Cardiac muscle cell (in vitro differentiated cells and primary cell): ENCODE data around the gene TOE1. TPM values are rescaled to one million over a fixed set of nuclear protein-coding genes. Genes with fewer than 3 reads are reported as not detected.

Experiments used
- DNase-seq, 2 donors: peaks; one replicate each; pipeline versions ENCODE4 v3.0.0 to v3.0.0-alpha.2; 2010 to 2017; ENCODE audit warnings: low read depth in 1 of 2, low spot score in 1 of 2
- H3K27ac ChIP-seq: fragments of 200-600 bp; sonication (generic); 2 replicates; pipeline ENCODE4 v1.5.1; 2016
- H3K27me3 ChIP-seq: fragments of 200-600 bp; sonication (generic); 2 replicates; pipeline ENCODE4 v1.6.0; 2016; ENCODE audit warnings: control low read depth
- H3K36me3 ChIP-seq: fragments of 200-600 bp; sonication (generic); 2 replicates; pipeline ENCODE4 v1.5.1; 2016; ENCODE audit warnings: control low read depth
- H3K4me1 ChIP-seq: fragments of 200-600 bp; sonication (generic); 2 replicates; pipeline ENCODE4 v1.8.1; 2017; ENCODE audit warnings: low read depth, mild to moderate bottlenecking, mixed run types
- H3K4me3 ChIP-seq: fragments of 200-600 bp; sonication (generic); 2 replicates; pipeline ENCODE4 v1.5.1; 2016; ENCODE audit warnings: mild to moderate bottlenecking
- H3K9me3 ChIP-seq: fragments of 200-600 bp; sonication (generic); 2 replicates; pipeline ENCODE4 v1.5.1; 2017; ENCODE audit warnings: low read depth, mild to moderate bottlenecking, control low read depth
- polyA plus RNA-seq: library from polyadenylated mRNA; unstranded; fragments of >200 nt; fragmentation: Nextera tagmentation; extraction: Ambion mirVana; gene quantifications from 2 replicates; pipeline ENCODE4 v1.2.1, GENCODE V29; 2016
- total RNA-seq: library from RNA; depleted of rRNA; stranded (reverse); fragments of >200 nt; gene quantifications from 2 replicates; pipeline ENCODE4 v1.2.3, GENCODE V29; 2016
- TF ChIP-seq, protein P1 (sequence below): IDR thresholded peaks from 2 replicates; pipeline ENCODE4 v1.5.1; 2012; ENCODE audit warnings: low read depth, mild to moderate bottlenecking, low read length

The TOE1 gene
- total and polyA plus RNA-seq, 2 experiments from 2014 or later, result 9.1 to 13.4 TPM

DNA sequence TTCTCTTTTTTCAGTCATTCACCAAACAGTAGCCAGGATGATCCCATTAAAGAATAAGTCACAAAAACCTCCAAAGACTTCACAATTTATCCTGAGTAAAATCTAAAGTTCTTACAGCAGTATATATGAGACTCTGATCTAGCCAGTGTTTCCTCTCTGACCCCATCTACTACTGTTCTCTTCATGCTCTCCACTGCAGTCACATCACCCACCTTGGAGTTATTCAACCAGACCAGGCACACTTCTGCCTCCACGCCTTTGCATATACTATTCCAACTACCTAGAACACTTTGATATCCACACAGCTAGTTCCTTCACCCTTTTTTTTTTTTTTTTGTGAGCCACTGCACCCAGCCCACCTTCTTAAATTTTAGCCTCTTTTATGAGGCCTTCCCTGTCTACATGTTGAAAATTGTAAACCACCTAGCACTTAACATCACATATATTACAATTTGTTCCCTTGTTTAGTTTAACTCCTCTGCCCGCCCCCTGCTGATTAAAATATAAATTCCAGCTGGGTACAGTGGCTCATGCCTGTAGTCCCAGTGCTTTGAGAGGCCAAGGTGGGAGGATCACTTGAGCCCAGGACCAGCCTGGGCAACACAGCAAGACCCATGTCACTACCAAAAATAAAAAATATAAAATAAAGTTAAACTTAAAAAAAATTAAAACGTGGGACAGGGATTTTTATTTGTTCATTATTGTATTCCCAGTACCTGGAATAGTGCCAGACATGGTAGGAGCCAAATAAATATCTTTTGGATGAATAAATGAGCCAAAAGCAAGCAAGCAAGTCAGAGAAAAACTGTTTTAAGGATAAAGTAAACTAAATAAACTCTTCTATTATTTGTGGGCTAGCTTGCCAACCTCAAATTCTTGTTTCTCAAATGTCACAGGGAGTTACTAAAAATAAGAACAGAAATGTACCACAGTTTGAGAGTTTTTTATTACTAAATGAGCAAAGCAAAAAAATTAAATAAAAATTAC lies 35.4 kb downstream of the TOE1 start:
- Histone ChIP-seq H3K27me3 (no peaks in the 10 kb centered on the region), H3K9me3 (no peaks in the 10 kb centered on the region), H3K4me1 (peaks cover 2% of the 10 kb centered on the region), H3K27ac (no peak overlapping the region), H3K4me3 (no peak overlapping the region), H3K36me3 (no peaks in the 10 kb centered on the region)
- TF ChIP-seq, protein P1, sequence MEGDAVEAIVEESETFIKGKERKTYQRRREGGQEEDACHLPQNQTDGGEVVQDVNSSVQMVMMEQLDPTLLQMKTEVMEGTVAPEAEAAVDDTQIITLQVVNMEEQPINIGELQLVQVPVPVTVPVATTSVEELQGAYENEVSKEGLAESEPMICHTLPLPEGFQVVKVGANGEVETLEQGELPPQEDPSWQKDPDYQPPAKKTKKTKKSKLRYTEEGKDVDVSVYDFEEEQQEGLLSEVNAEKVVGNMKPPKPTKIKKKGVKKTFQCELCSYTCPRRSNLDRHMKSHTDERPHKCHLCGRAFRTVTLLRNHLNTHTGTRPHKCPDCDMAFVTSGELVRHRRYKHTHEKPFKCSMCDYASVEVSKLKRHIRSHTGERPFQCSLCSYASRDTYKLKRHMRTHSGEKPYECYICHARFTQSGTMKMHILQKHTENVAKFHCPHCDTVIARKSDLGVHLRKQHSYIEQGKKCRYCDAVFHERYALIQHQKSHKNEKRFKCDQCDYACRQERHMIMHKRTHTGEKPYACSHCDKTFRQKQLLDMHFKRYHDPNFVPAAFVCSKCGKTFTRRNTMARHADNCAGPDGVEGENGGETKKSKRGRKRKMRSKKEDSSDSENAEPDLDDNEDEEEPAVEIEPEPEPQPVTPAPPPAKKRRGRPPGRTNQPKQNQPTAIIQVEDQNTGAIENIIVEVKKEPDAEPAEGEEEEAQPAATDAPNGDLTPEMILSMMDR, result no peak
- no peak for DNase-seq

DNA sequence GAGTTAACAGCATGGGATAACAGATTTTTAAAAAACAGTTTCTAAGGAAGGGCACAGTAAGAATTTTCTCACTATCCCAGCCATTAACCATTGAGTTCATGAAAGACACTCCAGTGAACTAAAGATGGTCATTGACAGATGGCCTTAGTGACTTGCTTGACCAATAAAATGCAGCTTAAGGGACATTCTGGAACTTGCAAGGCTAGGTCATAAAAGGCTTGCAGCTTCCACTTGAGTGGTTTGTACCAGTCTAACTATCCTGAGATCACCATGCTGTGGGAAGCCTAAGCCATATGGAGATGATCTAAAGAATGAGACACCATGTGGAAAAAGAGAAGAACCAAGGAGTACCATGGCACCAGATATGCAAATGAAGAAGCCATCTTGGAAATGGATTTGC lies 38.2 kb downstream of the TOE1 start:
- Histone ChIP-seq H3K9me3 (no peaks in the 10 kb centered on the region), H3K27me3 (no peaks in the 10 kb centered on the region), H3K4me3 (no peak overlapping the region), H3K4me1 (no peaks in the 10 kb centered on the region), H3K36me3 (no peaks in the 10 kb centered on the region), H3K27ac (no peak overlapping the region)
- TF ChIP-seq, protein P1, result no peak
- no peak for DNase-seq

DNA sequence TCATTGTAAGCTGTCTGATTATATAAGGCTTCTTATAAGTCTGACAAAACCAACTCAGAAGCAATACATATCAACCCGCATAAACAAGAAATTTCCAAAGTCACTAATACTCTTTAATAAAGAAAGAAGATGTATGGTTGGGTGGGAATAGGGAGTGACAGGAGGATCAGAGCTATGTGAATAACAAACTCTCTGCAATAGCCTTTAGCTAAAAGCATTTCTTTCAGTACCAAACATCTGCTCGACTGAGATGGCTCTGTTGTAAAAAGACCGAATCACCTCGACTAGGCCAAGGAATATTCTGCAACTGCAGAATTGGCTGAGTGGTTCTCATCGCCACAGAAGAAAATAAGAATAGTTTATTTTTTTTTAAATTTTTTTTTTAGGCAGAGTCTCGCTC lies 39.6 kb downstream of the TOE1 start:
- TF ChIP-seq, protein P1, result no peak
- H3K4me1 ChIP-seq, result no peaks in the 10 kb centered on the region
- DNase-seq, result no peak
- H3K36me3 ChIP-seq, result no peaks in the 10 kb centered on the region
- no peak overlapping the region for H3K4me3 ChIP-seq
- H3K27ac ChIP-seq, result no peak overlapping the region
- H3K27me3 ChIP-seq, result no peaks in the 10 kb centered on the region
- no peaks in the 10 kb centered on the region for H3K9me3 ChIP-seq

DNA sequence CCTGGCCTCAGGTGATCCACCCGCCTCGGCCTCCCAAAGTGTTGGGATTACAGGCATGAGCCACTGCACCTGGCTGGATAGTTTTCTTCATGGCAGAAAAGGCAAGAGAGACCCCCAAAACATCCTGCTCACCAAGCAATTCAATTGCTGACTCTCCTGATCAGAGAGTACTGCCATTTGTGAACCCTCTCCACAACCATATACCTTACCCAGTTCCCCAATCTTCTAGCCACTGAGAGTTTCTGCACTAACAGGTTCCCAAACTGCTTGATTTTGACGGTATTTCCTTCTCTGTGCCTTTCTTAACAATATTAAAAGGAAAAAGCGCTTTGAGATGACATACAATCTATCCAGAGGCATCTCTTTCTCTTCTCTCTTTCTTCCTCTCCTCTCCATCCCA lies 40.2 kb downstream of the TOE1 start:
- H3K36me3 ChIP-seq, result no peaks in the 10 kb centered on the region
- no peaks in the 10 kb centered on the region for H3K27me3 ChIP-seq
- no peak overlapping the region for H3K27ac ChIP-seq
- no peaks in the 10 kb centered on the region for H3K9me3 ChIP-seq
- TF ChIP-seq, protein P1, result no peak
- no peak for DNase-seq
- no peaks in the 10 kb centered on the region for H3K4me1 ChIP-seq
- no peak overlapping the region for H3K4me3 ChIP-seq

DNA sequence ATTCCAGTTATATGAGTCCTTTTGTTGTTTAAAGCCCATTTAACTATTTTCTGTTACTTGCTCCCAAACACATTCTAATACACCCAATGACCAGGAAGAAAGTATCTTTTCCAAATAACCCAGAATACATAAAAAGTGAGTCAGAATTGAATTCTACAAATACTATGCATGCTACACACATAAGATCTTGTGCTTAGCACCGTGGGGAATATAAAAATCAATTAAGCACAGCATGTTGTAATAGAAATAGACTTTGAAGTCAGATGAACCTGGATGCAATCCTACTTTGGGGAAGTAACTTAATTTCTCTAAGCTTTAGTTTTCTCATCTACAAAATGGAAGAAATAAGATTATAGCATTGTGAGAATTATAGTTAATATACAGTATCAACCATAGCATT lies 40.8 kb downstream of the TOE1 start:
- Histone ChIP-seq H3K27me3 (no peaks in the 10 kb centered on the region), H3K4me3 (no peak overlapping the region), H3K4me1 (no peaks in the 10 kb centered on the region), H3K27ac (no peak overlapping the region), H3K36me3 (no peaks in the 10 kb centered on the region), H3K9me3 (no peaks in the 10 kb centered on the region)
- TF ChIP-seq, protein P1, result no peak
- DNase-seq, result no peak
